Activated CD4-positive, CD25-positive, alpha-beta regulatory T cell treated with anti-CD3 and anti-CD28 coated beads, Interleukin-2, amount 50 U/mL, for 16 hours (primary cell): ENCODE measurements around the gene TTLL9.

Experiments used
- DNase-seq: peaks from one replicate; pipeline ENCODE4 v3.0.0-alpha.2; 2020; ENCODE audit warnings: low read depth, low spot score

The TTLL9 gene

GRCh38 chr20:31977080-31977479 is 106.6 kb downstream of the TTLL9 start:
- no peak for DNase-seq

GRCh38 chr20:31979713-31980426 is 109.4 kb downstream of the TTLL9 start:
- no peak for DNase-seq

- DNase-seq: no peak
These were observed 111.3 kb downstream of the TTLL9 start for GRCh38 chr20:31981784-31982183.

GRCh38 chr20:31984981-31985471 is 114.6 kb downstream of the TTLL9 start:
- no peak for DNase-seq

- DNase-seq: no peak
These were observed 117.3 kb downstream of the TTLL9 start for GRCh38 chr20:31987744-31988143.

- DNase-seq: no peak
These were observed 118.1 kb downstream of the TTLL9 start for GRCh38 chr20:31988430-31989015.

- no peak for DNase-seq
These were observed 118.7 kb downstream of the TTLL9 start for GRCh38 chr20:31989030-31989645.

GRCh38 chr20:31990641-31991338 is 120.4 kb downstream of the TTLL9 start:
- DNase-seq: no peak

GRCh38 chr20:31991339-31991705 is 120.9 kb downstream of the TTLL9 start:
- DNase-seq: no peak

- no peak for DNase-seq
These were observed 121.7 kb downstream of the TTLL9 start for GRCh38 chr20:31992086-31992485.
